Activated CD8-positive, alpha-beta T cell treated with anti-CD3 and anti-CD28 coated beads for 36 hours (primary cell): ENCODE measurements around the gene CALCB. TPM values are rescaled to one million over a fixed set of nuclear protein-coding genes. Genes with fewer than 3 reads are reported as not detected.
"Not testable (repeated sequence)": the region's sequence is repeated elsewhere in the genome, so short reads cannot be mapped to it uniquely, and the experiment has no call there.

ENCODE experiments used
- ATAC-seq: fragments of 200-7000 bp; cut with Tn5 transposase; one replicate; pipeline ENCODE4 v1.10.0; 2021; ENCODE audit warnings: mild to moderate bottlenecking, moderate library complexity
- CTCF ChIA-PET: fragments of 350-600 bp; sonication (Branson Sonifier 250); formaldehyde crosslinking; loops from one replicate; lab custom pipeline; 2021; ENCODE audit warnings: antibody characterized with exemption; lab: Charles Lee
- POLR2A ChIA-PET: fragments of 350-600 bp; sonication (Branson Sonifier 250); formaldehyde crosslinking; loops from one replicate; lab custom pipeline; 2021; ENCODE audit warnings: antibody characterized with exemption; lab: Charles Lee
- DNase-seq: peaks from one replicate; pipeline ENCODE4 v3.0.0-alpha.2; 2020
- H3K27ac Mint-ChIP-seq: one replicate; pipeline ENCODE4 v1.8.0; 2021; ENCODE audit warnings: mild to moderate bottlenecking, mixed read lengths
- H3K27me3 Mint-ChIP-seq: one replicate; pipeline ENCODE4 v1.8.0; 2021; ENCODE audit warnings: mixed read lengths
- H3K36me3 Mint-ChIP-seq: one replicate; pipeline ENCODE4 v1.8.0; 2021; ENCODE audit warnings: low read depth, mixed read lengths
- H3K4me1 Mint-ChIP-seq: one replicate; pipeline ENCODE4 v1.8.0; 2021; ENCODE audit warnings: low read depth, mixed read lengths
- H3K4me3 Mint-ChIP-seq: one replicate; pipeline ENCODE4 v1.8.0; 2021; ENCODE audit warnings: mild to moderate bottlenecking, moderate library complexity, mixed read lengths
- H3K9me3 Mint-ChIP-seq: one replicate; pipeline ENCODE4 v1.8.0; 2021; ENCODE audit warnings: mixed read lengths
- intact Hi-C: fragments of 100-400 bp; cut with micrococcal nuclease; formaldehyde crosslinking; loops from one replicate; pipeline ENCODE4 v1.10.0; 2022
- total RNA-seq, 2 experiments: library from RNA; stranded (reverse); gene quantifications; one replicate each; pipeline ENCODE4 v1.2.3, GENCODE V29; 2021
- TF ChIP-seq, protein P1 (sequence below): fragments of 200-600 bp; IDR thresholded peaks from one replicate; pipeline ENCODE4 v1.8.0; 2022; ENCODE audit warnings: antibody characterized with exemption, mild to moderate bottlenecking

CALCB gene
- total RNA-seq, 2 experiments from 2014 or later, result 3.9 to 4.7 TPM

DNA sequence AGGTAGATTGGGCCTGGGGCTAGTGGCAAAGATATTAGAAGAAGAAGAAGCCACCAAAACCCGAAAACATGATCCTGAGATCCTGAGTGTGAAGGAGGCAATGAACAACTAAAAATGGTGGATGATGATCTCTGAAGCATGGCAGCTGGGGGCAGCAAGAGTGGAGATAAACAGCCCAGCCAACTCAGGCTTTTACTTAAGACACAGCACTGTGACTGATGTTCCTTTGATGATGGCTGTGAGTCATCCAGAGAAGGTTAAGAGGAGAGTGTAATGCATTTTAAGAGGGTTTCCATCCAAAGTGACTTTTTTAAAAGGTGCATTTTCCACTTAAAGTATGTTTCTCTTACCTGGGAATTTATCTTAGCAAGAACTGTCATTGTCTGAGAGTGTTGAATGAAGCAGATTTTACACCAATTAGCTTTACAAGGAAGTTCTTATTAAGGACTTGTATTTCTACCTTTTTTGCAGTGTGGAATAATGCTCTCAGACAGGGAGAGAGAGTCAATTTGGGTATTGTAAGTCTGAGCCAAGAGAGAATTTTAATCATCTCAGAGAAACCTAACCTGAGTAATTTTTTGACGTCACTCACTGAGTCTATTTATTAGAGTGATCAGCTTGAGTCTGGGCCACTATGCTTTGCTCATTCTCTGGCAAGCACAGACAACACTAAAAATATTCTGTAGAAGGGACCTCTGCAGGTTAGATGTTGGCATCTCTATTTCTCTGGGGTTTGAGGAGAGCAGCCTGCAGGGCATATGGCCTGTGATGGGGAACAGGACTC, 14.1 kb upstream of the CALCB start:
- peaks cover 18% of the 10 kb centered on the region for H3K27me3 Mint-ChIP-seq
- no peaks in the 10 kb centered on the region for H3K9me3 Mint-ChIP-seq
- H3K4me1 Mint-ChIP-seq, result peaks cover 15% of the 10 kb centered on the region
- no peaks in the 10 kb centered on the region for H3K36me3 Mint-ChIP-seq
- TF ChIP-seq, protein P1, sequence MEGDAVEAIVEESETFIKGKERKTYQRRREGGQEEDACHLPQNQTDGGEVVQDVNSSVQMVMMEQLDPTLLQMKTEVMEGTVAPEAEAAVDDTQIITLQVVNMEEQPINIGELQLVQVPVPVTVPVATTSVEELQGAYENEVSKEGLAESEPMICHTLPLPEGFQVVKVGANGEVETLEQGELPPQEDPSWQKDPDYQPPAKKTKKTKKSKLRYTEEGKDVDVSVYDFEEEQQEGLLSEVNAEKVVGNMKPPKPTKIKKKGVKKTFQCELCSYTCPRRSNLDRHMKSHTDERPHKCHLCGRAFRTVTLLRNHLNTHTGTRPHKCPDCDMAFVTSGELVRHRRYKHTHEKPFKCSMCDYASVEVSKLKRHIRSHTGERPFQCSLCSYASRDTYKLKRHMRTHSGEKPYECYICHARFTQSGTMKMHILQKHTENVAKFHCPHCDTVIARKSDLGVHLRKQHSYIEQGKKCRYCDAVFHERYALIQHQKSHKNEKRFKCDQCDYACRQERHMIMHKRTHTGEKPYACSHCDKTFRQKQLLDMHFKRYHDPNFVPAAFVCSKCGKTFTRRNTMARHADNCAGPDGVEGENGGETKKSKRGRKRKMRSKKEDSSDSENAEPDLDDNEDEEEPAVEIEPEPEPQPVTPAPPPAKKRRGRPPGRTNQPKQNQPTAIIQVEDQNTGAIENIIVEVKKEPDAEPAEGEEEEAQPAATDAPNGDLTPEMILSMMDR, result no peak
- CTCF ChIA-PET, result interaction anchor here (1.5 to 9.7 kb wide), 3 partner anchors 8 to 151 kb away, joined by 3 to 80 read pairs (median 7); partner anchors contain the start of gene CALCB
- POLR2A ChIA-PET, result interaction anchor here (0.6 to 1.0 kb wide), 2 partner anchors 18 to 633 kb away, joined by 3 read pairs; no protein-coding TSS in a partner anchor
- H3K27ac Mint-ChIP-seq, result peak overlapping the region; percentile 37
- no peak overlapping the region for H3K4me3 Mint-ChIP-seq
- intact Hi-C loops, result no loop called here
- DNase-seq, result peak; percentile 49
- ATAC-seq, result peak; percentile 93

DNA sequence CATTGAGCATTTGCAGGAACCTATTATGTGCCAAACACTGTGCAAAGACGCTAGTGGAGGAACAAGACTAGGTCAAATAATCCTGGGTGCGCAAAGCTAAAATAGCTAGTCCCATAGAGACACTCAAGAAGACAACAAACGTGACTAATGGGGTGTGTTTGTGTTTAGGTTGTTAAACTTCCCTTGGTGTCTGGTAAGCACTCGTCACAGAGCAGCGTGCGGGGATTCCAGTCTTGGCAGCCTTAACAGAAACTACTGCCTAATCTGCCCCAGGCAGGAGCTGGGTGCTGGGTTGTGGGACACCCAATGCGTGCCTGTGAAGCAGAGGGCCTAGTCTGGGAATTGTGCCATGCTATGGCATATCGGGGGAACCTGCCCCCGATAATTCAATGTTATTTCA, 10.8 kb upstream of the CALCB start:
- no peak for ATAC-seq
- Mint-ChIP-seq H3K9me3 (no peaks in the 10 kb centered on the region), H3K4me1 (peaks cover 9% of the 10 kb centered on the region), H3K36me3 (no peaks in the 10 kb centered on the region), H3K4me3 (no peak overlapping the region), H3K27me3 (peaks cover 17% of the 10 kb centered on the region), H3K27ac (no peak overlapping the region)
- POLR2A ChIA-PET, result no interaction called here
- TF ChIP-seq, protein P1, result no peak
- CTCF ChIA-PET, result interaction anchor here (1.0 to 1.2 kb wide), 2 partner anchors 12 kb away, joined by 3 to 6 read pairs; partner anchors contain the start of gene CALCB
- DNase-seq, result no peak
- intact Hi-C loops, result no loop called here

DNA sequence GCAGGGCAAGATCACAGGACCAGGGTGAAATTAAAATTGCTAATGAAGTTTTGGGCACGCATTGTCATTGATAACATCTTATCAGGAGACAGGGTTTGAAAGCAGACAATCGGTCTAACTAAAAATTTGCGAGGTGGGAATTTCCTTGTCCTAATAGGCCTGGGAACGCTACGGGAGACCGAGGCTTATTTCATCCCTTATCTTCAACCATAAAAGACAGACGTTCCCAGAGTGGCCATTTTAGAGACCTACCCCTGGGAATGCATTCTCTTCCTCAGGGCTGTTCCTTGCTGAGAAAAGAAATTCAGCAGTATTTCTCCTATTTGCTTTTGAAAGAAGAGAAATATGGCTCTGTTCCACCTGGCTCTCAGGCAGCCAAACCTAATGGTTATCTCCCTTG, 3.6 kb upstream of the CALCB start:
- H3K4me3 Mint-ChIP-seq, ATAC-seq, POLR2A ChIA-PET, H3K27ac Mint-ChIP-seq, H3K9me3 Mint-ChIP-seq, DNase-seq, H3K36me3 Mint-ChIP-seq: not testable (repeated sequence)
- intact Hi-C loops, result loop anchor here (10.0 kb wide), 1 partner anchor 65 kb away; no protein-coding TSS in a partner anchor
- CTCF ChIA-PET, result interaction anchor here (1.1 kb wide), 1 partner anchor 162 kb away, joined by 4 read pairs; no protein-coding TSS in a partner anchor
- Mint-ChIP-seq H3K4me1 (peaks cover 14% of the 10 kb centered on the region), H3K27me3 (peaks cover 17% of the 10 kb centered on the region)

DNA sequence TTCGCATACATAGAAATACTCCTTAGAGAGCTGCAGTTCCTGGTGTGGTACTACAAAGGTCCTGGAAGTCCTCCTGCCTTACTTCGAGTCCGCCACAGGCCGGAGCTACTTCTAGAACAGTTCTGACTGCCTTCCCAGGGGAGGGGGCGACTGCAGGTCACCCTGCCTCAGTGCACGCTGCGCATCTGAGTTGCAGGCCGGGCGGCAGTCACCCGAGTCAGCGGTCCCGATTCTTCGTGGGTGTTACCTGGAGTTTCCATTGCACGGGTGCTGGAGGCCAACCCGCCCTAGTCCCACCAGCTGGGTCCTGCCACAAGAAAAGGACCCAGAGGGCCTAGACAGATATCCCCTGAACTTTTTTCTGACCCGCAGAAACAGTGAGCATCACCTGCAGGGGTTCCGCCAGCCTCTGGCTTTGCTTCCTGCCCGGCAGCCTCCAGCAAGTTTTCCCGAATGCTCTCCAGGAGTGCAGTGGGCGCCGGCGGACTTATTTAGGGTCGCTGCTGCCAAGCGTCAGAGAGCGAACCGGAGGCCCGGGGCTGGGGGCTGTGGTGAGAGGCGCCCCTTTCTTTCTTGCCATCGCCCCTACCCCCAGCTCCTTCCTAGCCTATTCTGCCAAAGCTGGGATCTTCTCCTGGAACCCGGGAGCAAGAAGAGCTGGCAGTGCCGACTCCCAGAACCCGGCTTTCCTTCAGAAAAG, 1.7 kb upstream of the CALCB start:
- Mint-ChIP-seq H3K27me3 (peaks cover 14% of the 10 kb centered on the region), H3K27ac (no peak overlapping the region), H3K36me3 (no peaks in the 10 kb centered on the region), H3K4me3 (no peak overlapping the region), H3K4me1 (peaks cover 14% of the 10 kb centered on the region), H3K9me3 (peaks cover 9% of the 10 kb centered on the region)
- ATAC-seq (no peak), DNase-seq (no peak)
- ChIA-PET POLR2A (no interaction called here), CTCF (interaction anchor here (0.6 to 7.4 kb wide), 4 partner anchors 15 to 162 kb away, joined by 3 to 171 read pairs (median 62); no protein-coding TSS in a partner anchor)
- TF ChIP-seq, protein P1, result no peak
- intact Hi-C loops, result loop anchor here (10.0 kb wide), 1 partner anchor 67 kb away; no protein-coding TSS in a partner anchor

DNA sequence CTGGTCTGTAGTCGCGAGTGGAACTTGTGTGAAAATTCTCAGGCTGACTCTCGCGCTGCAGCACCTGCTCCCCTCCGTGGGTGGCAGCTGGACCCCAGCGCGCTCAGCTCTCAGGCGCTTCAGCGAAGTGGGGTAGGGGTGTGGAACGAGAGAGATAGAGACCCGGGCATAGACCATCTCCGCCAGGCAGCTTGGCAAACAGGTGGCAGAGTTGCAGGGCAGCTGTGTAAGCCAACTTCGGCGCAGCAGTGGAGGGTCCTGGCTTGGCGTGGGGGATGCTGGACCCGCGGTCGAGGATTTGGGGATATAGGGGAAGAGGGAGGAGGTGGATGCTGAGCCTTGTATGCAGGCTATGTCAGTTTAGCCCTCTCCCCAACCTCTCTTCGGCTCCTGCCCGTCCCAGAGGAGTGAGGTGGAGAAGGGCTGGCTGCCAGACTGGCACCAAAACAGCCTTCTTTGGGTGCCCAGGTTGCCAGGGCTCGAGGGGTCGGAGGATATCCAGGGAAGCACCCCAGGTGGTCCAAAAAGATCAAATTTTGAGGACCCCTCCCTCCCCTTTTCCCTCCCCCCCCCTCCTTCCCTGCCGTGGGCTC, 746 bp upstream of the CALCB start:
- ChIA-PET POLR2A (no interaction called here), CTCF (interaction anchor here (0.8 to 7.4 kb wide), 8 partner anchors 16 to 283 kb away, joined by 3 to 171 read pairs (median 28); partner anchors contain the start of gene CALCA)
- H3K4me1 Mint-ChIP-seq, result peaks cover 14% of the 10 kb centered on the region
- peaks cover 9% of the 10 kb centered on the region for H3K9me3 Mint-ChIP-seq
- H3K27ac Mint-ChIP-seq, result no peak overlapping the region
- intact Hi-C loops, result loop anchor here (10.0 kb wide), 1 partner anchor 68 kb away; no protein-coding TSS in a partner anchor
- ATAC-seq (no peak), DNase-seq (no peak)
- peaks cover 14% of the 10 kb centered on the region for H3K27me3 Mint-ChIP-seq
- no peaks in the 10 kb centered on the region for H3K36me3 Mint-ChIP-seq
- peak overlapping the region; percentile 32 for H3K4me3 Mint-ChIP-seq
- TF ChIP-seq, protein P1, result no peak
